GM23248 (cell line): ENCODE data around the gene IQSEC1.

Experiments
- EZH2 ChIP-seq: fragments of 200-600 bp; sonication (generic); IDR thresholded peaks from 2 replicates; pipeline ENCODE4 v1.6.1; 2018; ENCODE audit warnings: antibody characterized with exemption, mild to moderate bottlenecking; ENCODE audit not compliant: insufficient read depth, poor library complexity, severe bottlenecking
- EZH2phosphoT487 ChIP-seq: fragments of 200-600 bp; sonication (generic); IDR thresholded peaks from 2 replicates; pipeline ENCODE4 v1.6.1; 2018; ENCODE audit warnings: antibody characterized with exemption, moderate library complexity, mild to moderate bottlenecking, low read depth; ENCODE audit not compliant: insufficient read depth

DNA sequence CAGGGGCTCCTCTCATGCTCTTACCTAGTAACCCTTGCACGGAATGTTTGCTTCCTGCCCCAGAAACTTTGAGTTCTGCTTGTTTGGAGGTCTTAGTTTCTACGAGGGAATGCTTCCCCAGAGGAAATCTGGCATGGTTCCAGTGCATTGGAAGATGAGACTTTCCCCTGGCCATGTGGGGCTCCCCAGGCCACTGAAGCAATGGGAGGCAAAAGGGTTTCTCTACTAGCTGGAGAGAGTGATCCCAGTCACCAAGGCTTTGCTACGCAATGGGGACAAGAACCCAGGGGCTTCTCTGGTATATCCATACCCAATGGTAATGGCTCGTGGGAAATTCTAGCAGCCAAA lies 187.7 kb downstream of the IQSEC1 start:
- no peak for TF ChIP-seq EZH2phosphoT487
- TF ChIP-seq EZH2 = no peak
